H1 (cell line): ENCODE data around the gene BBS9. TPM values are rescaled to one million over a fixed set of nuclear protein-coding genes. Genes with fewer than 3 reads are reported as not detected.

ENCODE experiments used
- BCL11A ChIP-seq, 2 experiments: IDR thresholded peaks; one replicate each; pipeline ENCODE4 v1.6.1; 2011; ENCODE audit warnings: low read depth in 2 of 2, low read length in 2 of 2, mild to moderate bottlenecking in 2 of 2
- FOSL1 ChIP-seq: IDR thresholded peaks from 2 replicates; pipeline ENCODE4 v1.6.1; 2011; ENCODE audit warnings: mild to moderate bottlenecking, low read depth, low read length, moderate library complexity; ENCODE audit not compliant: insufficient read depth
- JUND ChIP-seq: IDR thresholded peaks from 2 replicates; pipeline ENCODE4 v1.6.1; 2011; ENCODE audit warnings: mild to moderate bottlenecking, improper control_type of control experiment, low read length
- NRF1 ChIP-seq: IDR thresholded peaks from 2 replicates; pipeline ENCODE4 v1.6.1; 2011; ENCODE audit warnings: mild to moderate bottlenecking, low read depth, low read length, improper control_type of control experiment
- RBBP5 ChIP-seq: IDR thresholded peaks from 2 replicates; pipeline ENCODE4 v1.7.1; 2012; ENCODE audit warnings: low read depth, mild to moderate bottlenecking, inconsistent platforms, low read length, moderate library complexity, borderline replicate concordance
- TAF1 ChIP-seq: IDR thresholded peaks from 2 replicates; pipeline ENCODE4 v1.6.1; 2011; ENCODE audit warnings: mild to moderate bottlenecking, low read depth, low read length
- TCF12 ChIP-seq: IDR thresholded peaks from 2 replicates; pipeline ENCODE4 v1.6.1; 2011; ENCODE audit warnings: low read depth, mild to moderate bottlenecking, low read length
- polyA plus RNA-seq, 7 experiments: library from polyadenylated mRNA; depleted of rRNA in 3 of 7; stranded (reverse) in 5 of 7; unstranded in 2 of 7; fragments of >200 nt in 5 of 7; fragments of 200-250 nt in 2 of 7; gene quantifications; 1 replicate in 5 of 7; 2 replicates in 1 of 7; 4 replicates in 1 of 7; pipeline versions ENCODE4 v1.2.1 to v1.2.3, GENCODE V29; 2011 to 2013; ENCODE audit warnings: missing spikeins in 2 of 7, mixed read lengths in 2 of 7
- total RNA-seq: library from RNA; stranded (reverse); fragmentation: NEBNext Ultra II Directional; extraction: Animal tissue kit (Norgen Biotek cat#: 25700); gene quantifications from 2 replicates; pipeline ENCODE4 v1.2.1, GENCODE V29; 2021

BBS9 gene
- total and polyA plus RNA-seq, 2 of the 8 experiments (the other 6 are each of a cell fraction or from before 2014, with no cell fraction given), result 22.3 to 37.0 TPM

- TF ChIP-seq BCL11A (IDR thresholded peaks at IDR 0.05; ENCODE audit: low read depth in 2 of 2, low read length in 2 of 2) (no peak), RBBP5 (no peak), FOSL1 (no peak), TAF1 (no peak), TCF12 (no peak), NRF1 (no peak), JUND (no peak)
Measured at GRCh38 chr7:33529070-33529469, 399.7 kb downstream of the BBS9 start (continued).
